Transverse colon (tissue), 4 donors: ENCODE measurements around the gene CPEB4. TPM values are rescaled to one million over a fixed set of nuclear protein-coding genes. Genes with fewer than 3 reads are reported as not detected.

Experiments used
- DNase-seq: peaks from one replicate; pipeline ENCODE4 v3.0.0-alpha.2; 2019
- H3K27ac ChIP-seq, 4 donors: fragments of 200-600 bp; sonication (generic); 2 replicates each; pipeline ENCODE4 v1.5.1; 2016 to 2018; ENCODE audit warnings: inconsistent platforms in 4 of 4
- H3K27me3 ChIP-seq: fragments of 200-600 bp; sonication (generic); 2 replicates; pipeline ENCODE4 v1.5.1; 2017; ENCODE audit warnings: inconsistent platforms
- H3K36me3 ChIP-seq, 4 donors: fragments of 200-600 bp; sonication (generic); 2 replicates each; pipeline ENCODE4 v1.5.1; 2017 to 2019; ENCODE audit warnings: inconsistent platforms in 4 of 4
- H3K4me1 ChIP-seq, 4 donors: fragments of 200-600 bp; sonication (generic); 2 replicates each; pipeline ENCODE4 v1.5.1; 2017 to 2020; ENCODE audit warnings: inconsistent platforms in 4 of 4
- H3K4me3 ChIP-seq, 4 donors: fragments of 200-600 bp; sonication (generic); 1 replicate in 1 of 4; 2 replicates in 3 of 4; pipeline versions ENCODE4 v1.5.1 to v1.6.1; 2017 to 2019; ENCODE audit warnings: inconsistent platforms in 4 of 4
- H3K9me3 ChIP-seq, 2 donors: fragments of 200-600 bp; sonication (generic); 2 replicates each; pipeline ENCODE4 v1.5.1; 2017 to 2019; ENCODE audit warnings: inconsistent platforms in 2 of 2
- EP300 ChIP-seq: sonication (generic); formaldehyde crosslinking; IDR thresholded peaks from one replicate; pipeline ENCODE4 v1.6.1; 2017; ENCODE audit warnings: antibody characterized with exemption, low read depth
- POLR2A ChIP-seq: fragments of 450-650 bp; IDR thresholded peaks from one replicate; pipeline ENCODE4 v1.6.1; 2016; ENCODE audit warnings: antibody characterized with exemption, mild to moderate bottlenecking, moderate library complexity
- POLR2AphosphoS5 ChIP-seq, 3 donors: sonication (generic); formaldehyde crosslinking; IDR thresholded peaks; one replicate each; pipeline ENCODE4 v1.6.1; 2016; ENCODE audit warnings: antibody characterized with exemption in 3 of 3
- WGBS, 2 donors: methylation state at CpG; one replicate each; pipeline ENCODE4 v1.1.5; 2018; ENCODE audit warnings: low coverage in 1 of 2; 5-methylcytosine and 5-hydroxymethylcytosine counted together
- in situ Hi-C, 4 donors: fragments of 200-750 bp; cut with MboI; loops; one replicate each; pipeline versions ENCODE4 v1.15.0 to v1.15.1; 2017; ENCODE audit warnings: low sequenced_read_pairs in 3 of 4, low pct_ligation_motif_present in 1 of 4, low pct_unique_long_range_greater_than_20kb in 1 of 4
- intact Hi-C: fragments of 100-400 bp; cut with DNase I; formaldehyde crosslinking; loops from one replicate; pipeline ENCODE4 v1.15.1; 2023; ENCODE audit warnings: low total_unique reads
- total RNA-seq, 4 donors: library from RNA; depleted of rRNA; stranded (reverse); fragments of >200 nt; gene quantifications; one replicate each; pipeline ENCODE4 v1.1.0, GENCODE V29; 2016
- TF ChIP-seq, protein P1 (sequence below), 5 experiments: fragments of 200-600 bp in 3 of 5; fragments of 450-650 bp in 2 of 5; sonication (generic) in 3 of 5; IDR thresholded peaks; 1 replicate in 2 of 5; 2 replicates in 3 of 5; pipeline ENCODE4 v1.5.1; 2016 to 2017; ENCODE audit warnings: antibody characterized with exemption in 5 of 5, inconsistent platforms in 3 of 5, mild to moderate bottlenecking in 2 of 5, moderate library complexity in 1 of 5

The CPEB4 gene
- total RNA-seq, 4 donors from 2014 or later = 23.6 to 67.7 (median 36.5) TPM

DNA sequence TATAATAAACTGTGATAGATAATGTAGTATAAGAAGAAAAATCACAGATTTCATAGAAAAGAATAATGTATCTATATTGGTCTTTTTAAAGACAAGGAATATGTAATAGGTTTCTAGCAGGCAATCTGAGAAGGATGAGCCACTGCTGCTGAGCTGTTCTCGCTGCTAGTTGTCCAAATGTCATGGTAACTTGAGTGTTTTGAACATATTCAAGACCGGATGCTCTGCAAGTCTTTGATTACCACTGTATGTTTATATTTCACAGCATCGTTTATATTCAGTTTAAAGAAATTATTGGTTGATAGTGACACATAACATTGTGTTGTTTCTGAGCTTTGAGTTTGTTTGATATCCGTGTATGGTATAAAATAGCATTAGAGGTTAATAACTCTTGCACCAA, 110.4 kb downstream of the CPEB4 start:
- Histone ChIP-seq H3K27me3 (peaks cover 23% of the 10 kb centered on the region), H3K27ac (no peak overlapping the region), H3K4me1 (no peaks in the 10 kb centered on the region), H3K4me3 (no peak overlapping the region), H3K36me3 (no peaks in the 10 kb centered on the region), H3K9me3 (no peaks in the 10 kb centered on the region)
- in situ Hi-C loops (no loop called here), intact Hi-C loops (no loop called here)
- 55 to 57% methylated on average over 3 to 4 of the region's 4 CpGs for WGBS, 2 donors
- TF ChIP-seq POLR2A = no peak
- TF ChIP-seq EP300 = no peak
- TF ChIP-seq POLR2AphosphoS5 (IDR thresholded peaks at IDR 0.05) = no peak
- TF ChIP-seq, protein P1, sequence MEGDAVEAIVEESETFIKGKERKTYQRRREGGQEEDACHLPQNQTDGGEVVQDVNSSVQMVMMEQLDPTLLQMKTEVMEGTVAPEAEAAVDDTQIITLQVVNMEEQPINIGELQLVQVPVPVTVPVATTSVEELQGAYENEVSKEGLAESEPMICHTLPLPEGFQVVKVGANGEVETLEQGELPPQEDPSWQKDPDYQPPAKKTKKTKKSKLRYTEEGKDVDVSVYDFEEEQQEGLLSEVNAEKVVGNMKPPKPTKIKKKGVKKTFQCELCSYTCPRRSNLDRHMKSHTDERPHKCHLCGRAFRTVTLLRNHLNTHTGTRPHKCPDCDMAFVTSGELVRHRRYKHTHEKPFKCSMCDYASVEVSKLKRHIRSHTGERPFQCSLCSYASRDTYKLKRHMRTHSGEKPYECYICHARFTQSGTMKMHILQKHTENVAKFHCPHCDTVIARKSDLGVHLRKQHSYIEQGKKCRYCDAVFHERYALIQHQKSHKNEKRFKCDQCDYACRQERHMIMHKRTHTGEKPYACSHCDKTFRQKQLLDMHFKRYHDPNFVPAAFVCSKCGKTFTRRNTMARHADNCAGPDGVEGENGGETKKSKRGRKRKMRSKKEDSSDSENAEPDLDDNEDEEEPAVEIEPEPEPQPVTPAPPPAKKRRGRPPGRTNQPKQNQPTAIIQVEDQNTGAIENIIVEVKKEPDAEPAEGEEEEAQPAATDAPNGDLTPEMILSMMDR (IDR thresholded peaks at IDR 0.05) = no peak
- DNase-seq = no peak

DNA sequence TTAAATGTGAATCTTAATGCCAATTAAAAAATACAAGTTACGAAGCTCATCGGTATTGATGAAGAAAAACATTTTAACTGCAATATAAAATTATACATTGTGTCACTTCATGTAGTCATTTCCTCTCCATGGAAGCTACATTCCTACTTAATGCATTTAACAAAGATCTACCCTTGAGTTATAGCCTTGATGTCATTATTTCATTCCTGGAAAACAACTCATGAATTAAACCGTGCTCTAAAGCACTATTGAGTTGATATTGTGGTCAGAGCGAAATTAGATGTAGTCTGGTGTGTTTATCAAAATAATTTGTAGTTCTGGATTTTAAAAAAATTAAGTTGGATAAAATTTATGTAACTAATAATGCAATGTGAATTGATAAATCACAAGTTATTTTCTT, 111.9 kb downstream of the CPEB4 start:
- intact Hi-C loops = no loop called here
- 72 to 78% methylated on average over 4 of the region's 4 CpGs for WGBS, 2 donors
- H3K27ac ChIP-seq = no peak overlapping the region

DNA sequence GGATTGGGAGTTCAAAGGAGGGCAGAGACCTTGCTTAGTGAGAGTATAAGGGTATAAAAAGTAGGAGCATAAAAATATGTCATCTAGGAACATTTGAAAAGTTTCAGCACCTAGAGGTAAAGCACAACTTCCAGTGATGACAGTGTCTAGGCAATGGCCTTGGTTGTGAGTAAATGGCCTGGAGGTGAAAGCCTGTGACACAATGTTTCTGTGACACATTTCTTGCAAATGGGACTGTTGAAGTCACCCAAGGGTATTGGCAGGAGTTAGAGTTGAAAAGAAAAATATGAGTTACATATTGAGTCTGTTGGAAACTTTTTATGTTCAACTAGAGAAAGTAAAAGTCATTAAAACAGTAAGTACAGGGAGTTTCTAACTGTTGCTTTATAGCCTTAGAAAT, 115.6 kb downstream of the CPEB4 start:
- H3K4me3 ChIP-seq = no peak overlapping the region
- TF ChIP-seq EP300 (no peak), POLR2AphosphoS5 (IDR thresholded peaks at IDR 0.05) (no peak), POLR2A (no peak)
- TF ChIP-seq, protein P1 (IDR thresholded peaks at IDR 0.05) = no peak
- intact Hi-C loops = no loop called here
- no peak overlapping the region for H3K27ac ChIP-seq
- H3K36me3 ChIP-seq = no peaks in the 10 kb centered on the region
- H3K4me1 ChIP-seq = no peaks in the 10 kb centered on the region
- no peaks in the 10 kb centered on the region for H3K9me3 ChIP-seq
- in situ Hi-C loops = no loop called here
- peaks cover 4% of the 10 kb centered on the region for H3K27me3 ChIP-seq
- no peak for DNase-seq

More for the DNA sequence above, 111.9 kb downstream of the CPEB4 start:
- no peak for DNase-seq
- H3K4me3 ChIP-seq = no peak overlapping the region
- TF ChIP-seq POLR2AphosphoS5 (IDR thresholded peaks at IDR 0.05) = no peak
- TF ChIP-seq EP300 = no peak
- TF ChIP-seq POLR2A = no peak
- TF ChIP-seq, protein P1 (IDR thresholded peaks at IDR 0.05) = no peak
- H3K9me3 ChIP-seq = no peaks in the 10 kb centered on the region
- no peaks in the 10 kb centered on the region for H3K4me1 ChIP-seq
- H3K27me3 ChIP-seq = peaks cover 22% of the 10 kb centered on the region
- in situ Hi-C loops = no loop called here
- no peaks in the 10 kb centered on the region for H3K36me3 ChIP-seq

DNA sequence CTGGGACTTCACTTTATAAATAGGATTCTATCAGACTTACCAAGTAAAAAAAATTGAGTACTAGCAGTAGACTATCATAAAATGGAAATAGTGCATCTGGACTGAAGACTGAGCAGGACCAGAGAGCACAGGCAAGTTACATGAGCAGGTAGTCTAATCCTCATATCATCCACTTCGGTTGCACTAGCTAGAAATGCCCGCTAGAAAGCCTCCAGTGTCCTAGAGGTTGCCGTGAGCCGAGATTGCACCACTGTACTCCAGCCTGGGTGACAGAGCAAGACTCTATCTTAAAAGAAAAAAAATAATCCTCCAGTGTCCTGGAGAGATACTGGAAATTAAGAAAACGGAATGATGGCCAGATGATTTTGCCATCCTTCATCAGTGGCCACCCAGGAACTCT, 120.8 kb downstream of the CPEB4 start:
- no peak overlapping the region for H3K4me3 ChIP-seq
- intact Hi-C loops = no loop called here
- TF ChIP-seq POLR2AphosphoS5 (IDR thresholded peaks at IDR 0.05) (no peak), POLR2A (no peak), EP300 (no peak)
- TF ChIP-seq, protein P1 (IDR thresholded peaks at IDR 0.05) = no peak
- no peaks in the 10 kb centered on the region for H3K4me1 ChIP-seq
- WGBS, 2 donors = 89 to 96% methylated on average over 4 to 5 of the region's 5 CpGs
- no peaks in the 10 kb centered on the region for H3K36me3 ChIP-seq
- no peak for DNase-seq
- H3K27me3 ChIP-seq = no peaks in the 10 kb centered on the region
- in situ Hi-C loops = no loop called here
- H3K27ac ChIP-seq = no peak overlapping the region
- no peaks in the 10 kb centered on the region for H3K9me3 ChIP-seq
